H1 (cell line): ENCODE measurements around the gene BRD4. TPM values are rescaled to one million over a fixed set of nuclear protein-coding genes. Genes with fewer than 3 reads are reported as not detected.

Experiments
- CTCF ChIA-PET: fragments of 300-600 bp; sonication (Branson Sonifier 250); formaldehyde crosslinking; loops from one replicate; lab custom pipeline; 2021; ENCODE audit not compliant: partially characterized antibody; lab: Charles Lee
- POLR2A ChIA-PET: fragments of 300-600 bp; sonication (Branson Sonifier 250); formaldehyde crosslinking; loops from one replicate; lab custom pipeline; 2021; ENCODE audit warnings: inconsistent platforms; ENCODE audit not compliant: partially characterized antibody; lab: Charles Lee
- DNase-seq, 2 experiments: peaks; one replicate each; pipeline versions ENCODE4 v3.0.0 to v3.0.0-alpha.2; 2010 to 2022; ENCODE audit warnings: low spot score in 2 of 2, low read depth in 1 of 2, mixed read lengths in 1 of 2
- FAIRE-seq: peaks from 2 replicates; lab custom pipeline; 2011; peaks lifted over from hg19 to GRCh38; lab: Jason Lieb, UNC
- H2AFZ ChIP-seq: 2 replicates; pipeline ENCODE4 v1.8.1; 2012; ENCODE audit warnings: low read length, inconsistent platforms
- H2AK5ac ChIP-seq: 2 replicates; pipeline ENCODE4 v1.6.1; 2013; ENCODE audit warnings: low read depth, low read length
- H2BK120ac ChIP-seq: replicated peaks from 2 replicates; pipeline ENCODE3; 2013; ENCODE audit warnings: low read depth, low read length, inconsistent platforms
- H2BK12ac ChIP-seq: 2 replicates; pipeline ENCODE4 v1.6.1; 2013; ENCODE audit warnings: low read depth, low read length
- H2BK15ac ChIP-seq: 2 replicates; pipeline ENCODE4 v1.6.1; 2013; ENCODE audit warnings: low read length
- H2BK20ac ChIP-seq: 2 replicates; pipeline ENCODE4 v1.6.1; 2013; ENCODE audit warnings: low read length
- H2BK5ac ChIP-seq: 2 replicates; pipeline ENCODE4 v1.6.1; 2013; ENCODE audit warnings: low read depth, low read length
- H3K14ac ChIP-seq: 2 replicates; pipeline ENCODE4 v1.6.1; 2013; ENCODE audit warnings: inconsistent platforms; ENCODE audit not compliant: insufficient read length
- H3K18ac ChIP-seq: 2 replicates; pipeline ENCODE4 v1.6.1; 2013; ENCODE audit warnings: low read length; ENCODE audit errors: extremely low read depth
- H3K23ac ChIP-seq: 2 replicates; pipeline ENCODE4 v1.6.1; 2013; ENCODE audit warnings: inconsistent platforms; ENCODE audit not compliant: insufficient read length
- H3K23me2 ChIP-seq: 2 replicates; pipeline ENCODE4 v1.6.1; 2013; ENCODE audit warnings: low read depth, low read length
- H3K27ac ChIP-seq: 2 replicates; pipeline ENCODE4 v1.6.1; 2011; ENCODE audit warnings: low read depth, low read length, inconsistent platforms
- H3K27me3 ChIP-seq, 4 experiments: replicated peaks in 1 of 4; 1 replicate in 1 of 4; 2 replicates in 3 of 4; pipeline versions ENCODE4 v1.6.1 to v1.8.1; 2011 to 2013; ENCODE audit warnings: low read length in 3 of 4, mild to moderate bottlenecking in 3 of 4, inconsistent platforms in 2 of 4, mixed read lengths in 2 of 4, moderate library complexity in 1 of 4; ENCODE audit not compliant: control insufficient read depth in 3 of 4, insufficient read depth in 3 of 4; ENCODE audit errors: extremely low read depth in 1 of 4
- H3K36me3 ChIP-seq, 4 experiments: 2 replicates each; pipeline versions ENCODE4 v1.6.1 to v1.8.1; 2011 to 2013; ENCODE audit warnings: mild to moderate bottlenecking in 4 of 4, low read length in 3 of 4, moderate library complexity in 2 of 4, control low read depth in 1 of 4, inconsistent platforms in 1 of 4; ENCODE audit not compliant: insufficient read depth in 4 of 4, control insufficient read depth in 2 of 4
- H3K4ac ChIP-seq: replicated peaks from 2 replicates; pipeline ENCODE3; 2013; ENCODE audit warnings: low read length, low read depth, mixed read lengths, inconsistent platforms; ENCODE audit not compliant: insufficient read length
- H3K4me1 ChIP-seq, 4 experiments: replicated peaks in 1 of 4; 1 replicate in 1 of 4; 2 replicates in 3 of 4; pipeline versions ENCODE4 v1.6.1 to v1.8.1; 2011 to 2013; ENCODE audit warnings: low read length in 3 of 4, inconsistent platforms in 2 of 4, mixed read lengths in 1 of 4; ENCODE audit not compliant: insufficient read depth in 4 of 4, control insufficient read depth in 3 of 4
- H3K4me2 ChIP-seq, 2 experiments: 2 replicates each; pipeline versions ENCODE4 v1.6.1 to v1.8.1; 2011 to 2013; ENCODE audit warnings: low read depth in 2 of 2, low read length in 2 of 2, control low read depth in 1 of 2, inconsistent platforms in 1 of 2, mild to moderate bottlenecking in 1 of 2; ENCODE audit not compliant: insufficient read depth in 1 of 2
- H3K4me3 ChIP-seq, 4 experiments: fragments of 200-600, 300-600 bp in 1 of 4; sonication (generic), shearing (Covaris generic), sonication (Bioruptor Twin) in 1 of 4; 2 replicates each; pipeline versions ENCODE4 v1.5.1 to v1.8.1; 2011 to 2016; ENCODE audit warnings: low read length in 4 of 4, low read depth in 3 of 4, control low read depth in 2 of 4, inconsistent platforms in 2 of 4, mild to moderate bottlenecking in 2 of 4, mixed read lengths in 1 of 4, moderate library complexity in 1 of 4; ENCODE audit not compliant: insufficient read depth in 2 of 4; ENCODE audit errors: extremely low read depth in 1 of 4
- H3K56ac ChIP-seq: replicated peaks from 2 replicates; pipeline ENCODE3; 2013; ENCODE audit warnings: low read depth, mild to moderate bottlenecking, mixed read lengths, low read length, inconsistent platforms; ENCODE audit not compliant: insufficient read length
- H3K79me1 ChIP-seq: 2 replicates; pipeline ENCODE4 v1.6.1; 2013; ENCODE audit warnings: low read depth, low read length, control low read depth
- H3K79me2 ChIP-seq, 2 experiments: 2 replicates each; pipeline versions ENCODE4 v1.6.1 to v1.8.1; 2012 to 2013; ENCODE audit warnings: low read length in 2 of 2, mild to moderate bottlenecking in 2 of 2, inconsistent platforms in 1 of 2; ENCODE audit not compliant: insufficient read depth in 2 of 2, control insufficient read depth in 1 of 2
- H3K9ac ChIP-seq, 4 experiments: replicated peaks in 1 of 4; 1 replicate in 1 of 4; 2 replicates in 3 of 4; pipeline versions ENCODE4 v1.6.1 to v1.8.1; 2011 to 2013; ENCODE audit warnings: low read depth in 3 of 4, low read length in 3 of 4, control low read depth in 2 of 4, mild to moderate bottlenecking in 2 of 4, moderate library complexity in 2 of 4, inconsistent platforms in 1 of 4; ENCODE audit errors: extremely low read depth in 1 of 4
- H3K9me3 ChIP-seq, 2 experiments: 2 replicates each; pipeline versions ENCODE4 v1.6.1 to v1.8.1; 2012 to 2013; ENCODE audit warnings: mild to moderate bottlenecking in 2 of 2, moderate library complexity in 2 of 2, control low read depth in 1 of 2, inconsistent platforms in 1 of 2, low read depth in 1 of 2, low read length in 1 of 2, mixed read lengths in 1 of 2; ENCODE audit not compliant: insufficient read depth in 2 of 2
- H4K20me1 ChIP-seq, 2 experiments: replicated peaks in 1 of 2; 2 replicates each; pipeline versions ENCODE3 to v1.8.1; 2011 to 2013; ENCODE audit warnings: inconsistent platforms in 2 of 2, low read length in 2 of 2, mild to moderate bottlenecking in 1 of 2; ENCODE audit not compliant: insufficient read depth in 2 of 2, control insufficient read depth in 1 of 2
- H4K5ac ChIP-seq: 2 replicates; pipeline ENCODE4 v1.6.1; 2013; ENCODE audit warnings: low read length, low read depth, mixed read lengths, inconsistent platforms; ENCODE audit not compliant: insufficient read length
- H4K8ac ChIP-seq: 2 replicates; pipeline ENCODE4 v1.8.0; 2013; ENCODE audit warnings: mild to moderate bottlenecking, moderate library complexity, low read length, inconsistent platforms; ENCODE audit not compliant: insufficient read depth; ENCODE audit errors: extremely low read depth
- H4K91ac ChIP-seq: replicated peaks from 2 replicates; pipeline ENCODE3; 2013; ENCODE audit warnings: low read length, mixed read lengths, inconsistent platforms; ENCODE audit not compliant: insufficient read length
- CBX5 ChIP-seq: fragments of 300-800, 300-1000 bp; sonication (generic); IDR thresholded peaks from 2 replicates; pipeline ENCODE4 v1.7.1; 2016; ENCODE audit warnings: antibody characterized with exemption, low read length, low read depth
- CBX8 ChIP-seq: fragments of 300-800, 300-1000 bp; sonication (generic); IDR thresholded peaks from 2 replicates; pipeline ENCODE4 v1.7.1; 2016; ENCODE audit warnings: low read depth, low read length, borderline replicate concordance
- CHD1 ChIP-seq: IDR thresholded peaks from 2 replicates; pipeline ENCODE4 v1.6.1; 2012; ENCODE audit warnings: low read depth, low read length, improper control_type of control experiment
- HDAC6 ChIP-seq: IDR thresholded peaks from one replicate; pipeline ENCODE4 v1.7.1; 2012; ENCODE audit warnings: low read depth, mild to moderate bottlenecking, inconsistent platforms, low read length, moderate library complexity
- JUN ChIP-seq: IDR thresholded peaks from 2 replicates; pipeline ENCODE4 v1.6.1; 2011; ENCODE audit warnings: low read depth, mild to moderate bottlenecking, improper control_type of control experiment, low read length
- KDM1A ChIP-seq: fragments of 200-600, 300-600 bp; sonication (generic); IDR thresholded peaks from 2 replicates; pipeline ENCODE4 v1.7.1; 2016; ENCODE audit warnings: mild to moderate bottlenecking, low read length, borderline replicate concordance
- MAX ChIP-seq: IDR thresholded peaks from 2 replicates; pipeline ENCODE4 v1.6.1; 2012; ENCODE audit warnings: inconsistent platforms
- NRF1 ChIP-seq: IDR thresholded peaks from 2 replicates; pipeline ENCODE4 v1.6.1; 2011; ENCODE audit warnings: mild to moderate bottlenecking, low read depth, low read length, improper control_type of control experiment
- POLR2AphosphoS5 ChIP-seq: IDR thresholded peaks from 2 replicates; pipeline ENCODE4 v1.6.1; 2011; ENCODE audit warnings: low read depth, low read length
- POU5F1 ChIP-seq: IDR thresholded peaks from 2 replicates; pipeline ENCODE4 v1.6.1; 2011; ENCODE audit warnings: low read depth, mild to moderate bottlenecking, low read length, moderate library complexity
- RBBP5 ChIP-seq: IDR thresholded peaks from 2 replicates; pipeline ENCODE4 v1.7.1; 2012; ENCODE audit warnings: low read depth, mild to moderate bottlenecking, inconsistent platforms, low read length, moderate library complexity, borderline replicate concordance
- RNF2 ChIP-seq: fragments of 200-900, 300-1000 bp; sonication (generic); IDR thresholded peaks from 2 replicates; pipeline ENCODE4 v1.7.1; 2016; ENCODE audit warnings: borderline replicate concordance, low read depth, mild to moderate bottlenecking, antibody characterized with exemption, low read length; ENCODE audit not compliant: poor library complexity, severe bottlenecking; ENCODE audit errors: missing control alignments
- SP1 ChIP-seq: IDR thresholded peaks from 2 replicates; pipeline ENCODE4 v1.6.1; 2011; ENCODE audit warnings: low read depth, low read length
- ZNF274 ChIP-seq: IDR thresholded peaks from 2 replicates; pipeline ENCODE4 v1.7.0; 2012; ENCODE audit warnings: low read length, borderline replicate concordance; ENCODE audit errors: extremely low read depth
- WGBS, 2 experiments: shearing (Covaris generic) in 1 of 2; methylation state at CpG; one replicate each; pipeline versions ENCODE4 v1.1.6 to v1.1.7; 2013 to 2015; ENCODE audit warnings: low lambda C conversion rate in 2 of 2, mixed read lengths in 2 of 2, inconsistent platforms in 1 of 2, low coverage in 1 of 2, missing lambda C conversion rate in 1 of 2; ENCODE audit not compliant: insufficient replicate concordance in 2 of 2, insufficient coverage in 1 of 2, insufficient read length in 1 of 2; ENCODE audit errors: extremely low coverage in 1 of 2, missing lambda C conversion rate in 1 of 2; 5-methylcytosine and 5-hydroxymethylcytosine counted together
- polyA plus RNA-seq, 7 experiments: library from polyadenylated mRNA; depleted of rRNA in 3 of 7; stranded (reverse) in 5 of 7; unstranded in 2 of 7; fragments of >200 nt in 5 of 7; fragments of 200-250 nt in 2 of 7; gene quantifications; 1 replicate in 5 of 7; 2 replicates in 1 of 7; 4 replicates in 1 of 7; pipeline versions ENCODE4 v1.2.1 to v1.2.3, GENCODE V29; 2011 to 2013; ENCODE audit warnings: missing spikeins in 2 of 7, mixed read lengths in 2 of 7
- total RNA-seq: library from RNA; stranded (reverse); fragmentation: NEBNext Ultra II Directional; extraction: Animal tissue kit (Norgen Biotek cat#: 25700); gene quantifications from 2 replicates; pipeline ENCODE4 v1.2.1, GENCODE V29; 2021

The BRD4 gene
- total and polyA plus RNA-seq, 2 of the 8 experiments (the other 6 are each of a cell fraction or from before 2014, with no cell fraction given), result 14.1 to 146 TPM

GRCh38 chr19:15282311-15282705, 50.0 kb downstream of the BRD4 start:
- Histone ChIP-seq H3K79me2 (peaks cover 67 to 100% of the 10 kb centered on the region in 2 experiments), H2BK120ac (no peak overlapping the region), H3K27me3 (no peaks in the 10 kb centered on the region), H3K23ac (no peak overlapping the region), H3K4me2 (no peak overlapping the region), H3K9me3 (no peaks in the 10 kb centered on the region), H4K5ac (no peak overlapping the region), H3K56ac (no peak overlapping the region), H3K36me3 (0 out of 8 replicates have a peak, but pooled peaks cover 0 to 2% (median 0%) of the 10 kb centered on the region in 4 experiments), H2BK5ac (peak overlapping the region; percentile 38; the same call in 1 of the 2 replicates), H2BK12ac (no peak overlapping the region), H2BK20ac (no peak overlapping the region), H3K4me1 (peaks cover 4 to 20% (median 13%) of the 10 kb centered on the region in 4 experiments), H3K27ac (no peak overlapping the region), H3K23me2 (no peaks in the 10 kb centered on the region), H4K20me1 (peaks cover 68% of the 10 kb centered on the region in 2 experiments), H3K14ac (no peak overlapping the region), H3K4me3 (no peak overlapping the region), H3K4ac (no peak overlapping the region), H3K9ac (no peak overlapping the region; a peak in 1 of 7 replicates), H2AFZ (no peak overlapping the region), H3K79me1 (peaks cover 30% of the 10 kb centered on the region), H3K18ac (no peak overlapping the region), H2AK5ac (no peak overlapping the region), H4K91ac (no peak overlapping the region), H2BK15ac (no peak overlapping the region), H4K8ac (no peak overlapping the region)
- CTCF ChIA-PET, result interaction anchor here (0.9 to 1.6 kb wide), 4 partner anchors 9 to 96 kb away, joined by 3 to 5 read pairs (median 4); no protein-coding TSS in a partner anchor
- WGBS, 2 experiments, result 73% methylated on average over 1 of the region's 1 CpG; no CpG with 5 or more reads in 1 of the 2 experiments
- DNase-seq (no peak), FAIRE-seq (no peak)
- POLR2A ChIA-PET, result interaction anchor here (1.0 to 1.4 kb wide), 4 partner anchors 14 to 97 kb away, joined by 3 to 4 read pairs (median 3); partner anchors contain the start of gene AKAP8
- no peak for TF ChIP-seq POU5F1
- no peak for TF ChIP-seq JUN
- TF ChIP-seq MAX, result no peak
- TF ChIP-seq CBX8, result no peak
- no peak for TF ChIP-seq POLR2AphosphoS5
- no peak for TF ChIP-seq CBX5
- TF ChIP-seq ZNF274, result no peak
- TF ChIP-seq HDAC6, result no peak
- TF ChIP-seq NRF1, result no peak
- no peak for TF ChIP-seq RBBP5
- no peak for TF ChIP-seq RNF2
- no peak for TF ChIP-seq CHD1
- no peak for TF ChIP-seq SP1
- TF ChIP-seq KDM1A, result no peak
